NCI-H2107 (cell line): ENCODE results near the gene PRIM1.
A peak's percentile ranks its signal among the peaks of the same experiment; 100 is the strongest.
"Not testable (repeated sequence)": the region's sequence is repeated elsewhere in the genome, so short reads cannot be mapped to it uniquely, and the experiment has no call there.

Experiments used
- DNase-seq: peaks from one replicate; lab custom pipeline; 2025; lab: John Stamatoyannopoulos, UW

The PRIM1 gene

GRCh38 chr12:56760460-56760859 is 8.3 kb upstream of the PRIM1 start:
- DNase-seq: no peak

GRCh38 chr12:56759263-56759908 is 7.3 kb upstream of the PRIM1 start:
- DNase-seq: no peak

- DNase-seq: no peak
These were observed 6.7 kb upstream of the PRIM1 start for GRCh38 chr12:56758728-56759262.

- not testable (repeated sequence) for DNase-seq
These were observed 5.8 kb upstream of the PRIM1 start for GRCh38 chr12:56757971-56758370.

GRCh38 chr12:56753566-56753965 is 1.4 kb upstream of the PRIM1 start:
- no peak for DNase-seq

- DNase-seq: not testable (repeated sequence)
These were observed 1.5 kb downstream of the PRIM1 start for GRCh38 chr12:56750596-56750995.

GRCh38 chr12:56749853-56750252 is 2.3 kb downstream of the PRIM1 start:
- DNase-seq: no peak

GRCh38 chr12:56749359-56749758 is 2.8 kb downstream of the PRIM1 start:
- no peak for DNase-seq

GRCh38 chr12:56728139-56728861 is 23.8 kb downstream of the PRIM1 start:
- DNase-seq: no peak

- not testable (repeated sequence) for DNase-seq
These were observed 25.9 kb downstream of the PRIM1 start for GRCh38 chr12:56726196-56726675.

GRCh38 chr12:56725723-56726102 is 26.4 kb downstream of the PRIM1 start:
- DNase-seq: no peak

GRCh38 chr12:56724972-56725722 is 27.0 kb downstream of the PRIM1 start, which contains the start of gene NACA:
NACA (minus strand) TSS chr12:56725299; CDS start chr12:56724521, 778 bp downstream.
- peak; percentile 97 for DNase-seq

- DNase-seq: no peak
These were observed 27.5 kb downstream of the PRIM1 start for GRCh38 chr12:56724701-56724971.

- DNase-seq: no peak
These were observed 28.0 kb downstream of the PRIM1 start for GRCh38 chr12:56723889-56724700.

GRCh38 chr12:56723352-56723751 is 28.8 kb downstream of the PRIM1 start:
- DNase-seq: no peak

GRCh38 chr12:56722832-56723231 is 29.3 kb downstream of the PRIM1 start:
- DNase-seq: no peak

- no peak for DNase-seq
These were observed 30.4 kb downstream of the PRIM1 start for GRCh38 chr12:56721721-56722120.

- no peak for DNase-seq
These were observed 30.9 kb downstream of the PRIM1 start for GRCh38 chr12:56721216-56721615.

- DNase-seq: no peak
These were observed 31.4 kb downstream of the PRIM1 start for GRCh38 chr12:56720731-56721151.

- DNase-seq: no peak
These were observed 33.1 kb downstream of the PRIM1 start for GRCh38 chr12:56719056-56719455.

GRCh38 chr12:56718636-56719035 is 33.5 kb downstream of the PRIM1 start:
- no peak for DNase-seq

- DNase-seq: no peak
These were observed 34.0 kb downstream of the PRIM1 start for GRCh38 chr12:56718149-56718548.
